ENCODE results near the gene EPHA3.

DNA sequence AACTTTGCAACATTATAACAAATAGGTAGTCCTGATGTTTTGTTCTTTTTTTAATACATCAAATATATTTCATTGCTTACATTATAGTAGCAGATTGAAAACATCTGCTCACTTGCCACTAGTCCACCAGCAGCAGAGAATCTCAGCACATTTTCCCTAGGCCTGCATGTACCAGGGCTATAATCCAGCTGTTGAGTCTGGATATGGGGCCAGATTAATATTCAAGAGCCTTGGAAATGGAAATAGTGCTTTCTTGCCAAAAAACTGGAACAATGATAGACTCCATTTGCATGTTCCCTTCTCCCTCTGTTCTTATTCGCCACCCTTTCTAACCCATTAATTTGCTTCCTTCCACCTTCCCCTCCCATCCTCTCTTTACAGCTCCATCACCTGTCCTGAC, 288.0 kb downstream of the EPHA3 start:
- no peak for TF ChIP-seq EZH2 (IDR thresholded peaks at IDR 0.05; ENCODE audit: borderline replicate concordance, insufficient read depth, low read depth, low read length, poor library complexity, severe bottlenecking)
- TF ChIP-seq, protein P1, sequence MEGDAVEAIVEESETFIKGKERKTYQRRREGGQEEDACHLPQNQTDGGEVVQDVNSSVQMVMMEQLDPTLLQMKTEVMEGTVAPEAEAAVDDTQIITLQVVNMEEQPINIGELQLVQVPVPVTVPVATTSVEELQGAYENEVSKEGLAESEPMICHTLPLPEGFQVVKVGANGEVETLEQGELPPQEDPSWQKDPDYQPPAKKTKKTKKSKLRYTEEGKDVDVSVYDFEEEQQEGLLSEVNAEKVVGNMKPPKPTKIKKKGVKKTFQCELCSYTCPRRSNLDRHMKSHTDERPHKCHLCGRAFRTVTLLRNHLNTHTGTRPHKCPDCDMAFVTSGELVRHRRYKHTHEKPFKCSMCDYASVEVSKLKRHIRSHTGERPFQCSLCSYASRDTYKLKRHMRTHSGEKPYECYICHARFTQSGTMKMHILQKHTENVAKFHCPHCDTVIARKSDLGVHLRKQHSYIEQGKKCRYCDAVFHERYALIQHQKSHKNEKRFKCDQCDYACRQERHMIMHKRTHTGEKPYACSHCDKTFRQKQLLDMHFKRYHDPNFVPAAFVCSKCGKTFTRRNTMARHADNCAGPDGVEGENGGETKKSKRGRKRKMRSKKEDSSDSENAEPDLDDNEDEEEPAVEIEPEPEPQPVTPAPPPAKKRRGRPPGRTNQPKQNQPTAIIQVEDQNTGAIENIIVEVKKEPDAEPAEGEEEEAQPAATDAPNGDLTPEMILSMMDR (IDR thresholded peaks at IDR 0.05) = no peak

Data from B cell (primary cell).